ENCODE results near the gene WNT9A.
"Not testable (repeated sequence)": the region's sequence is repeated elsewhere in the genome, so short reads cannot be mapped to it uniquely, and the experiment has no call there.

Gene WNT9A

GRCh38 chr1:227884370-227885134 lies 63.2 kb downstream of the WNT9A start:
- no peak for DNase-seq

DNA sequence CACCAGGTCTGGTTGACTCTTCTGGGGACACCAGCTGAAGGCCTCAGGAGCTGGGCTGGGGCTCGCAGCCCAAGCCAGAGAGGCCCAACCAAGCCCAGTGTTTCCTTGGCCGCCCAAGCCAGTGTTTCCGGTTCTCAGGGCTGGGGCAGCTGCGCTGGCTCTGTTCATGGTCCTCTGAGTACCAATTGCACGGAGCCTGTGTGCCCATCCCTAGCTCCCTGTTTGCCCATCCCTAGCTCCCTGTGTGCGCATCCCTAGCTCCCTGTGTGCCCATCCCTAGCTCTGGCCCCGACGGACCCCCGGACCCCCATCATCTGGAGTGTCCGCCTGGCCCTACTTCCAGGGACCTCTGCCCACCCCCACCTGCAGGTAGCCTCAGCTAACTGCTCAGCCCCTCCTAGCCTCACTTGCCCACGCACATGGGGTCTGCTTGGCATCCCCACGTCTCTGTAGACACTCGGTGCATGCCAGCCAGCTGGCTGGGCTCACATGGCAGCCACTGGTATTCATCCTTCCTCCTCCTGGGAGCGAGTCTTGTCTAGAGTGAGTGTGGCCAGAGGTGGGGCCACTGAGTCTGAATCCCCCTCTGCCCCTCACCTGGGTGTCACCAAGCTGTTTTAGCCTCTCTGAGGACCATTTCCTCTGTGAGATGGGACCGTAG lies 64.0 kb downstream of the WNT9A start:
- DNase-seq, result no peak

- no peak for DNase-seq
Measured at GRCh38 chr1:227883073-227883520, 64.6 kb downstream of the WNT9A start.

GRCh38 chr1:227880342-227880924 lies 67.3 kb downstream of the WNT9A start:
- no peak for DNase-seq

GRCh38 chr1:227877810-227878209 lies 69.9 kb downstream of the WNT9A start:
- DNase-seq, result not testable (repeated sequence)

- DNase-seq, result not testable (repeated sequence)
Measured at GRCh38 chr1:227871892-227872291, 75.8 kb downstream of the WNT9A start.

DNA sequence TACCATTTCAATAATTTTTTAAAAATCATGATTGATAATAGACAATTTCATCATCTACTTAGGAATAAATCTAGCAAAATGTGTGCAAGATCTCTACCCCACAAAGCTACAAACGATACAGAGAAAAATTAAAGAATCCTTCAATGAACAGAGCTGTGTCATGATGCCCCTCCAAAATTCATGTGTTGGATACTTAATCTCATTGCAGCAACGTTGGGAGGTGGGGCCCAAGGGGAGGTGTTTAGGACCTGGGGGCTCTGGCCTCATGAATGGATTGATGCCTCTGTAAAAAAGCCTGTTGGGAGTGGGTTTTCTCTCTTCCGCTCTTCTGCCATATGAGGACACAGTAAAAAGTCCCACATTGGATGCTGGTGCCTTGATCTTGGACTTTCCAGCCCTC lies 77.4 kb downstream of the WNT9A start:
- DNase-seq, result no peak

DNA sequence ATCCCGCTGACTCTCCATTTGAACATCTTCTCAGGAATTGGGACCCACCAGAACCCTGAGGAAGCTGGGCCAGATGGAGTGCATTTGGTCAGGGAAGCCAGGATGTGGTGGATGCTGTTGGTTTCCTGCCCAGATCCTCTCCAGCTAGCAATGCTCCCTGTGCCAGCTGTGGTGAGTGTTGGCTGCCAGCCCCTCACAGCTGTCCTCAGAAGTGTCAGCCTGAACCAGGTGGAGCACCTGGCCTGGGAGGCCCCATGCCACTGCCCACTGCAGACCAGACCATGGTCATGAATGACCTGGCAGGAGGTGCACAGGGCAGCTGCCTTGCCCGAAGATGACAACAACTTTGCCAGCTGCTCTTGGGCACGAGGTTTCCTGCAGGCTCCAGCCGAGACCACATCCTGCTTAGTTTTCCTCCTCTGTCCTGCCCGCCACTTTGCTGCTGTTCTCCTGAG lies 77.9 kb downstream of the WNT9A start:
- DNase-seq, result no peak

- no peak for DNase-seq
Measured at GRCh38 chr1:227869279-227869842, 78.4 kb downstream of the WNT9A start.

Measured in NCI-H1436 treated with DMSO at 0.1 percent for 48 hours (cell line).